ENCODE measurements around the gene PDCD1LG2. TPM values are rescaled to one million over a fixed set of nuclear protein-coding genes. Genes with fewer than 3 reads are reported as not detected.
A peak's percentile ranks its signal among the peaks of the same experiment; 100 is the strongest.

PDCD1LG2 gene
- total RNA-seq, 1 donor from 2014 or later, result 9.0 TPM

GRCh38 chr9:5561828-5562488 lies 51.6 kb downstream of the PDCD1LG2 start:
- Histone ChIP-seq H3K27me3 (ENCODE audit: low read depth) (no peaks in the 10 kb centered on the region), H3K4me1 (peaks cover 23% of the 10 kb centered on the region), H3K4me3 (no peak overlapping the region), H3K36me3 (no peaks in the 10 kb centered on the region), H3K9me3 (no peaks in the 10 kb centered on the region), H3K27ac (no peak overlapping the region)
- no peak for TF ChIP-seq CTCF (IDR thresholded peaks at IDR 0.05)
- no peak for ATAC-seq
- DNase-seq, result no peak
- intact Hi-C loops (cut with DNase I), result no loop called here

GRCh38 chr9:5562806-5563416 lies 52.6 kb downstream of the PDCD1LG2 start:
- H3K27ac ChIP-seq, result no peak overlapping the region
- no peaks in the 10 kb centered on the region for H3K36me3 ChIP-seq
- intact Hi-C loops (cut with DNase I), result no loop called here
- peaks cover 13% of the 10 kb centered on the region for H3K4me1 ChIP-seq
- H3K4me3 ChIP-seq, result no peak overlapping the region
- no peak for TF ChIP-seq CTCF (IDR thresholded peaks at IDR 0.05)
- no peak for DNase-seq
- no peak for ATAC-seq
- no peaks in the 10 kb centered on the region for H3K9me3 ChIP-seq
- H3K27me3 ChIP-seq (ENCODE audit: low read depth), result no peaks in the 10 kb centered on the region

- no peaks in the 10 kb centered on the region for H3K27me3 ChIP-seq (ENCODE audit: low read depth)
- DNase-seq (no peak), ATAC-seq (no peak)
- TF ChIP-seq CTCF (IDR thresholded peaks at IDR 0.05), result no peak
- intact Hi-C loops (cut with DNase I), result no loop called here
- no peak overlapping the region for H3K27ac ChIP-seq
- H3K36me3 ChIP-seq, result no peaks in the 10 kb centered on the region
- H3K4me1 ChIP-seq, result peaks cover 8% of the 10 kb centered on the region
- H3K4me3 ChIP-seq, result no peak overlapping the region
- H3K9me3 ChIP-seq, result no peaks in the 10 kb centered on the region
Measured at GRCh38 chr9:5563417-5563815, 53.1 kb downstream of the PDCD1LG2 start.

- Histone ChIP-seq H3K27ac (no peak overlapping the region), H3K9me3 (no peaks in the 10 kb centered on the region), H3K4me1 (peaks cover 3% of the 10 kb centered on the region), H3K27me3 (ENCODE audit: low read depth) (no peaks in the 10 kb centered on the region), H3K4me3 (no peak overlapping the region), H3K36me3 (no peaks in the 10 kb centered on the region)
- intact Hi-C loops (cut with DNase I), result no loop called here
- DNase-seq (no peak), ATAC-seq (no peak)
- no peak for TF ChIP-seq CTCF (IDR thresholded peaks at IDR 0.05)
Measured at GRCh38 chr9:5563886-5564285, 53.6 kb downstream of the PDCD1LG2 start.

GRCh38 chr9:5566054-5566618 lies 55.8 kb downstream of the PDCD1LG2 start:
- no peaks in the 10 kb centered on the region for H3K9me3 ChIP-seq
- intact Hi-C loops (cut with DNase I), result no loop called here
- peak in 1 of 2 donors; percentile 40 for ATAC-seq
- H3K4me3 ChIP-seq, result no peak overlapping the region
- no peaks in the 10 kb centered on the region for H3K4me1 ChIP-seq
- no peak for TF ChIP-seq CTCF (IDR thresholded peaks at IDR 0.05)
- no peak overlapping the region for H3K27ac ChIP-seq
- no peaks in the 10 kb centered on the region for H3K36me3 ChIP-seq
- DNase-seq, result no peak
- no peaks in the 10 kb centered on the region for H3K27me3 ChIP-seq (ENCODE audit: low read depth)

Measured in lower lobe of right lung (tissue), 2 donors.